ENCODE measurements around the gene NSD1. TPM values are rescaled to one million over a fixed set of nuclear protein-coding genes. Genes with fewer than 3 reads are reported as not detected.

NSD1 gene
- total and polyA plus RNA-seq, 7 experiments from 2014 or later, result 57.0 to 126 (median 114) TPM

- peaks cover 30 to 43% of the 10 kb centered on the region in 2 donors for H3K4me1 ChIP-seq (ENCODE audit: control insufficient read depth in 2 of 2, insufficient read depth in 2 of 2, low read length in 2 of 2)
- Mint-ChIP-seq H3K9me3 (no peaks in the 10 kb centered on the region), H3K4me3 (peak overlapping the region; percentile 1 to 73 (median 53)), H3K27me3 (no peaks in the 10 kb centered on the region), H3K36me3 (peaks cover 6 to 14% (median 6%) of the 10 kb centered on the region in 5 donors), H3K27ac (peak overlapping the region; percentile 50 to 90 (median 73)), H3K4me1 (peaks cover 33 to 60% (median 58%) of the 10 kb centered on the region in 7 donors)
- intact Hi-C loops (cut with micrococcal nuclease), result loop anchor here (5.0 kb wide), 6 partner anchors 171 to 1496 kb away; partner anchors contain the start of genes CLK4 (in 1 of the 2), LMAN2 (in 1 of the 2), PDLIM7 (in 1 of the 2) and PRELID1 (in 1 of the 2)
- no peaks in the 10 kb centered on the region for H3K9me3 ChIP-seq (ENCODE audit: control insufficient read depth in 2 of 3, low read length in 3 of 3)
- CTCF ChIA-PET, result interaction anchor here (0.8 kb wide), 1 partner anchor 19 kb away, joined by 4 read pairs; no protein-coding TSS in a partner anchor
- no peak overlapping the region for H3K27ac ChIP-seq (ENCODE audit: low read depth, low read length)
- POLR2A ChIA-PET, result interaction anchor here (0.6 to 1.4 kb wide), 4 partner anchors 7 to 391 kb away, joined by 3 to 4 read pairs (median 4); no protein-coding TSS in a partner anchor
- peaks cover 0 to 6% (median 0%) of the 10 kb centered on the region in 3 experiments for H3K36me3 ChIP-seq (ENCODE audit: control insufficient read depth in 2 of 3, insufficient read depth in 3 of 3, low read length in 3 of 3)
- ATAC-seq (no peak), DNase-seq (peak in 1 of 9 donors; percentile 8)
- no peaks in the 10 kb centered on the region for H3K27me3 ChIP-seq (ENCODE audit: control insufficient read depth in 2 of 2, insufficient read depth in 2 of 2, low read length in 2 of 2)
- no peak overlapping the region for H3K4me3 ChIP-seq (ENCODE audit: low read length)
Observed at GRCh38 chr5:177131352-177132135, 2.0 kb upstream of the NSD1 start.

GRCh38 chr5:177132136-177133095 is 1.2 kb upstream of the NSD1 start:
- ATAC-seq (peak; percentile 40), DNase-seq (peak in 5 of 9 donors; percentile 54 to 68 (median 67))
- H3K27ac ChIP-seq (ENCODE audit: low read depth, low read length), result peak overlapping the region; percentile 74
- Mint-ChIP-seq H3K27ac (peak overlapping the region in 8 of 9 donors; percentile 21 to 78 (median 58)), H3K9me3 (no peaks in the 10 kb centered on the region), H3K4me3 (peak overlapping the region; percentile 27 to 86 (median 56)), H3K27me3 (no peaks in the 10 kb centered on the region), H3K36me3 (peaks cover 6 to 20% (median 10%) of the 10 kb centered on the region in 5 donors), H3K4me1 (peaks cover 37 to 69% (median 66%) of the 10 kb centered on the region in 7 donors)
- H3K9me3 ChIP-seq (ENCODE audit: control insufficient read depth in 2 of 3, low read length in 3 of 3), result no peaks in the 10 kb centered on the region
- ChIA-PET CTCF (interaction anchor here (2.4 kb wide), 1 partner anchor 19 kb away, joined by 14 read pairs; no protein-coding TSS in a partner anchor), POLR2A (interaction anchor here (0.6 to 2.3 kb wide), 11 partner anchors 8 to 579 kb away, joined by 3 to 22 read pairs (median 4); partner anchors contain the start of genes GRK6, PRELID1 and RAB24)
- intact Hi-C loops (cut with micrococcal nuclease), result loop anchor here (1.0 to 5.0 kb wide), 13 partner anchors 9 to 1495 kb away; partner anchors contain the start of genes UIMC1 (in 2 of the 2), CLK4 (in 1 of the 2), GRK6 (in 1 of the 2) and LMAN2 (in 1 of the 2)
- H3K36me3 ChIP-seq (ENCODE audit: control insufficient read depth in 2 of 3, insufficient read depth in 3 of 3, low read length in 3 of 3), result peaks cover 4 to 6% (median 5%) of the 10 kb centered on the region in 3 experiments
- peaks cover 39 to 51% of the 10 kb centered on the region in 2 donors for H3K4me1 ChIP-seq (ENCODE audit: control insufficient read depth in 2 of 2, insufficient read depth in 2 of 2, low read length in 2 of 2)
- H3K27me3 ChIP-seq (ENCODE audit: control insufficient read depth in 2 of 2, insufficient read depth in 2 of 2, low read length in 2 of 2), result no peaks in the 10 kb centered on the region
- peak overlapping the region; percentile 61 for H3K4me3 ChIP-seq (ENCODE audit: low read length)

- Histone ChIP-seq H3K36me3 (ENCODE audit: control insufficient read depth in 2 of 3, insufficient read depth in 3 of 3, low read length in 3 of 3) (peaks cover 4 to 6% (median 6%) of the 10 kb centered on the region in 3 experiments), H3K27me3 (ENCODE audit: control insufficient read depth in 2 of 2, insufficient read depth in 2 of 2, low read length in 2 of 2) (no peaks in the 10 kb centered on the region), H3K4me3 (ENCODE audit: low read length) (peak overlapping the region; percentile 59), H3K9me3 (ENCODE audit: control insufficient read depth in 2 of 3, low read length in 3 of 3) (no peaks in the 10 kb centered on the region), H3K4me1 (ENCODE audit: control insufficient read depth in 2 of 2, insufficient read depth in 2 of 2, low read length in 2 of 2) (peaks cover 40 to 50% of the 10 kb centered on the region in 2 donors), H3K27ac (ENCODE audit: low read depth, low read length) (peak overlapping the region; percentile 80)
- no peaks in the 10 kb centered on the region for H3K27me3 Mint-ChIP-seq
- H3K9me3 Mint-ChIP-seq, result no peaks in the 10 kb centered on the region
- H3K27ac Mint-ChIP-seq, result peak overlapping the region in 8 of 9 donors; percentile 85 to 95 (median 89)
- ChIA-PET CTCF (interaction anchor here (2.4 kb wide), 1 partner anchor 20 kb away, joined by 14 read pairs; no protein-coding TSS in a partner anchor), POLR2A (interaction anchor here (0.7 to 2.3 kb wide), 16 partner anchors 9 to 580 kb away, joined by 3 to 22 read pairs (median 4); partner anchors contain the start of genes LMAN2, PRELID1 and RAB24)
- H3K4me1 Mint-ChIP-seq, result peaks cover 25 to 64% (median 57%) of the 10 kb centered on the region in 7 donors
- H3K4me3 Mint-ChIP-seq, result peak overlapping the region; percentile 60 to 88 (median 85)
- H3K36me3 Mint-ChIP-seq, result peaks cover 6 to 21% (median 10%) of the 10 kb centered on the region in 5 donors
- intact Hi-C loops (cut with micrococcal nuclease), result loop anchor here (1.0 to 5.0 kb wide), 15 partner anchors 10 to 1493 kb away; partner anchors contain the start of genes UIMC1 (in 2 of the 2), CLK4 (in 1 of the 2), GRK6 (in 1 of the 2) and LMAN2 (in 1 of the 2)
- DNase-seq, result peak; percentile 40 to 69 (median 56)
- ATAC-seq, result peak; percentile 28
Observed at GRCh38 chr5:177133853-177134696, 502 bp downstream of the NSD1 start.

- H3K4me1 Mint-ChIP-seq, result peaks cover 23 to 62% (median 56%) of the 10 kb centered on the region in 7 donors
- Histone ChIP-seq H3K27ac (ENCODE audit: low read depth, low read length) (peak overlapping the region; percentile 80), H3K27me3 (ENCODE audit: control insufficient read depth in 2 of 2, insufficient read depth in 2 of 2, low read length in 2 of 2) (no peaks in the 10 kb centered on the region), H3K9me3 (ENCODE audit: control insufficient read depth in 2 of 3, low read length in 3 of 3) (no peaks in the 10 kb centered on the region), H3K4me3 (ENCODE audit: low read length) (peak overlapping the region; percentile 59), H3K4me1 (ENCODE audit: control insufficient read depth in 2 of 2, insufficient read depth in 2 of 2, low read length in 2 of 2) (peaks cover 37 to 50% of the 10 kb centered on the region in 2 donors), H3K36me3 (ENCODE audit: control insufficient read depth in 2 of 3, insufficient read depth in 3 of 3, low read length in 3 of 3) (peaks cover 4 to 6% (median 6%) of the 10 kb centered on the region in 3 experiments)
- peak overlapping the region in 8 of 9 donors; percentile 85 to 95 (median 89) for H3K27ac Mint-ChIP-seq
- H3K9me3 Mint-ChIP-seq, result no peaks in the 10 kb centered on the region
- H3K27me3 Mint-ChIP-seq, result no peaks in the 10 kb centered on the region
- ATAC-seq (no peak), DNase-seq (no peak)
- H3K4me3 Mint-ChIP-seq, result peak overlapping the region; percentile 60 to 88 (median 85)
- peaks cover 6 to 22% (median 10%) of the 10 kb centered on the region in 5 donors for H3K36me3 Mint-ChIP-seq
- POLR2A ChIA-PET, result interaction anchor here (0.8 to 2.3 kb wide), 11 partner anchors 9 to 217 kb away, joined by 3 to 22 read pairs (median 4); partner anchors contain the start of gene LMAN2
- intact Hi-C loops (cut with micrococcal nuclease), result loop anchor here (1.0 to 5.0 kb wide), 8 partner anchors 10 to 1493 kb away; partner anchors contain the start of genes CLK4 (in 1 of the 2), LMAN2 (in 1 of the 2), PDLIM7 (in 1 of the 2) and PRELID1 (in 1 of the 2)
- CTCF ChIA-PET, result interaction anchor here (2.4 kb wide), 1 partner anchor 21 kb away, joined by 14 read pairs; no protein-coding TSS in a partner anchor
Observed at GRCh38 chr5:177134697-177135225, 1.2 kb downstream of the NSD1 start.

GRCh38 chr5:177140312-177140711 is 6.7 kb downstream of the NSD1 start:
- peaks cover 40 to 77% (median 66%) of the 10 kb centered on the region in 7 donors for H3K4me1 Mint-ChIP-seq
- Histone ChIP-seq H3K27me3 (ENCODE audit: control insufficient read depth in 2 of 2, insufficient read depth in 2 of 2, low read length in 2 of 2) (no peaks in the 10 kb centered on the region), H3K27ac (ENCODE audit: low read depth, low read length) (no peak overlapping the region), H3K9me3 (ENCODE audit: control insufficient read depth in 2 of 3, low read length in 3 of 3) (no peaks in the 10 kb centered on the region), H3K4me3 (ENCODE audit: low read length) (no peak overlapping the region), H3K4me1 (ENCODE audit: control insufficient read depth in 2 of 2, insufficient read depth in 2 of 2, low read length in 2 of 2) (peaks cover 29 to 41% of the 10 kb centered on the region in 2 donors), H3K36me3 (ENCODE audit: control insufficient read depth in 2 of 3, insufficient read depth in 3 of 3, low read length in 3 of 3) (peaks cover 6 to 26% (median 8%) of the 10 kb centered on the region in 3 experiments)
- intact Hi-C loops (cut with micrococcal nuclease), result no loop called here
- H3K4me3 Mint-ChIP-seq, result peak overlapping the region in 8 of 10 donors; percentile 1 to 61 (median 46)
- peak overlapping the region in 6 of 9 donors; percentile 3 to 71 (median 25) for H3K27ac Mint-ChIP-seq
- ATAC-seq, result no peak
- ChIA-PET CTCF (interaction anchor here (1.5 to 2.0 kb wide), 2 partner anchors 26 to 27 kb away, joined by 4 to 6 read pairs; no protein-coding TSS in a partner anchor), POLR2A (interaction anchor here (0.7 to 1.4 kb wide), 2 partner anchors 26 to 459 kb away, joined by 3 read pairs; no protein-coding TSS in a partner anchor)
- no peaks in the 10 kb centered on the region for H3K9me3 Mint-ChIP-seq
- H3K36me3 Mint-ChIP-seq, result peaks cover 4 to 38% (median 32%) of the 10 kb centered on the region in 5 donors
- no peak for DNase-seq
- no peaks in the 10 kb centered on the region for H3K27me3 Mint-ChIP-seq

All from naive thymus-derived CD4-positive, alpha-beta T cell (primary cell).